T-helper 1 cell treated with Interleukin-12 subunit alpha and Interleukin-12 subunit beta and Interleukin-4 antibody, amounts not matched to agents 30 ng/mL and 1 ng/mL, for 36 hours (primary cell): Measurements from ENCODE around the gene OR14C36. TPM values are rescaled to one million over a fixed set of nuclear protein-coding genes. Genes with fewer than 3 reads are reported as not detected.

Experiments
- total RNA-seq: library from RNA; stranded (reverse); gene quantifications from 2 replicates; pipeline ENCODE4 v1.2.3, GENCODE V29; 2022

The OR14C36 gene
- total RNA-seq, 1 donor from 2014 or later, result not detected

Other genes with a start within 250 kb of the OR14C36 start
- not detected in 2 replicates for gene OR2M5, start 203.6 kb upstream of the OR14C36 start, total RNA-seq
- gene OR2M2, start 174.0 kb upstream of the OR14C36 start, total RNA-seq, result not detected in 2 replicates
- gene OR2M3, start 151.5 kb upstream of the OR14C36 start, total RNA-seq, result not detected in 2 replicates
- not detected in 2 replicates for gene OR2M4, start 117.4 kb upstream of the OR14C36 start, total RNA-seq
- gene OR2T33, start 70.8 kb upstream of the OR14C36 start, total RNA-seq, result not detected in 2 replicates
- not detected in 2 replicates for gene OR2T12, start 45.4 kb upstream of the OR14C36 start, total RNA-seq
- gene OR2M7, start 24.2 kb upstream of the OR14C36 start, total RNA-seq, result not detected in 2 replicates
- not detected in 2 replicates for gene OR2T4, start 12.9 kb downstream of the OR14C36 start, total RNA-seq
- not detected in 2 replicates for gene OR2T6, start 27.0 kb downstream of the OR14C36 start, total RNA-seq
- not detected in 2 replicates for gene OR2T1, start 54.3 kb downstream of the OR14C36 start, total RNA-seq
- gene OR2T2, start 96.9 kb downstream of the OR14C36 start, total RNA-seq, result not detected in 2 replicates
- gene OR2T3, start 124.6 kb downstream of the OR14C36 start, total RNA-seq, result not detected in 2 replicates
- not detected in 2 replicates for gene OR2T5, start 139.8 kb downstream of the OR14C36 start, total RNA-seq
- not detected in 2 replicates for gene OR2G6, start 159.3 kb downstream of the OR14C36 start, total RNA-seq
- gene OR2T29, start 214.0 kb downstream of the OR14C36 start, total RNA-seq, result not detected in 2 replicates
- not detected in 2 replicates for gene OR2T34, start 226.0 kb downstream of the OR14C36 start, total RNA-seq
- not detected in 2 replicates for gene OR2T10, start 248.9 kb downstream of the OR14C36 start, total RNA-seq